ENCODE measurements around the gene ADAT3.

DNA sequence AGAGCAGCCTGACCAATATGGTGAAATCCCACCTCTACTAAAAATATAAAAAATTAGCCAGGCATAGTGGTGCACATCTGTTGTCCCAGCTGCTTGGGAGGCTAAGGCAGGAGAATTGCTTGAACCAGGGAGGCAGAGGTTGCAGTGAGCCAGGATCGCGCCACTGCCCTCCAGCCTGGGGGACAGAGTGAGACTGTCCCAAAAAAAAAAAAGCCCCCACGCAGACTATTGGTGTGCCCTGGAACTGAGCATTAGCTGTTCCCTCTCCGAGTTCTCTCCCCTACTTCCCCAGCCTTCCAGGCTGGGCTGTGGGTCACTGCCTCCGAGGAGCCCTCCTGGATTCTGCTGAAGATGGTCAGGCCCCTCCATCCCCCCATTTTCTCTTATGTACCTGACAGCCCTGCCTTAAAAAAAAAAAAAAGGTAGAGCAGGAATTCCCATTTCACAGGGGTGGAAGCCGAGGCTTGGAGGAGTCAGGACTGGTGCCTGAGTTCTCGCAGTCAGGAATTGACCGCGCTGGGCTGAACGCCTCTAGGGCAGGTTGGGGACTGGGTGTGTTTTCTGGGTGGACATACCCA is 1.9 kb downstream of the ADAT3 start:
- TF ChIP-seq, protein P1, sequence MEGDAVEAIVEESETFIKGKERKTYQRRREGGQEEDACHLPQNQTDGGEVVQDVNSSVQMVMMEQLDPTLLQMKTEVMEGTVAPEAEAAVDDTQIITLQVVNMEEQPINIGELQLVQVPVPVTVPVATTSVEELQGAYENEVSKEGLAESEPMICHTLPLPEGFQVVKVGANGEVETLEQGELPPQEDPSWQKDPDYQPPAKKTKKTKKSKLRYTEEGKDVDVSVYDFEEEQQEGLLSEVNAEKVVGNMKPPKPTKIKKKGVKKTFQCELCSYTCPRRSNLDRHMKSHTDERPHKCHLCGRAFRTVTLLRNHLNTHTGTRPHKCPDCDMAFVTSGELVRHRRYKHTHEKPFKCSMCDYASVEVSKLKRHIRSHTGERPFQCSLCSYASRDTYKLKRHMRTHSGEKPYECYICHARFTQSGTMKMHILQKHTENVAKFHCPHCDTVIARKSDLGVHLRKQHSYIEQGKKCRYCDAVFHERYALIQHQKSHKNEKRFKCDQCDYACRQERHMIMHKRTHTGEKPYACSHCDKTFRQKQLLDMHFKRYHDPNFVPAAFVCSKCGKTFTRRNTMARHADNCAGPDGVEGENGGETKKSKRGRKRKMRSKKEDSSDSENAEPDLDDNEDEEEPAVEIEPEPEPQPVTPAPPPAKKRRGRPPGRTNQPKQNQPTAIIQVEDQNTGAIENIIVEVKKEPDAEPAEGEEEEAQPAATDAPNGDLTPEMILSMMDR (tag by site-specific recombination; IDR thresholded peaks at IDR 0.05) = no peak
- TF ChIP-seq, protein P2, sequence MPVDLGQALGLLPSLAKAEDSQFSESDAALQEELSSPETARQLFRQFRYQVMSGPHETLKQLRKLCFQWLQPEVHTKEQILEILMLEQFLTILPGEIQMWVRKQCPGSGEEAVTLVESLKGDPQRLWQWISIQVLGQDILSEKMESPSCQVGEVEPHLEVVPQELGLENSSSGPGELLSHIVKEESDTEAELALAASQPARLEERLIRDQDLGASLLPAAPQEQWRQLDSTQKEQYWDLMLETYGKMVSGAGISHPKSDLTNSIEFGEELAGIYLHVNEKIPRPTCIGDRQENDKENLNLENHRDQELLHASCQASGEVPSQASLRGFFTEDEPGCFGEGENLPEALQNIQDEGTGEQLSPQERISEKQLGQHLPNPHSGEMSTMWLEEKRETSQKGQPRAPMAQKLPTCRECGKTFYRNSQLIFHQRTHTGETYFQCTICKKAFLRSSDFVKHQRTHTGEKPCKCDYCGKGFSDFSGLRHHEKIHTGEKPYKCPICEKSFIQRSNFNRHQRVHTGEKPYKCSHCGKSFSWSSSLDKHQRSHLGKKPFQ (tag by site-specific recombination; IDR thresholded peaks at IDR 0.05) = 0 out of 2 replicates have a peak, but pooled peaks have one; percentile 3
- TF ChIP-seq ZBTB7A (tag by site-specific recombination; IDR thresholded peaks at IDR 0.05; ENCODE audit: low read depth) (no peak), BCL11B (tag by site-specific recombination; IDR thresholded peaks at IDR 0.05; ENCODE audit: low read depth) (no peak), ZNF274 (IDR thresholded peaks at IDR 0.05; ENCODE audit: low read length) (no peak), ZNF274 (tag by site-specific recombination; IDR thresholded peaks at IDR 0.05; ENCODE audit: borderline replicate concordance) (no peak), ZNF341 (tag by site-specific recombination; IDR thresholded peaks at IDR 0.05; ENCODE audit: low read depth) (peak; percentile 91)
